ENCODE data around the gene P2RY6. TPM values are rescaled to one million over a fixed set of nuclear protein-coding genes. Genes with fewer than 3 reads are reported as not detected.
"Not testable (repeated sequence)": the region's sequence is repeated elsewhere in the genome, so short reads cannot be mapped to it uniquely, and the experiment has no call there.

P2RY6 gene
- total and polyA plus RNA-seq, 11 donors = 0.56 to 17.7 (median 2.0) TPM

GRCh38 chr11:73273222-73273895 lies 1.2 kb downstream of the P2RY6 start:
- peaks cover 0 to 67% (median 23%) of the 10 kb centered on the region in 12 donors for H3K4me1 ChIP-seq
- WGBS, 4 donors = 50 to 58% (median 53%) methylated on average over 8 of the region's 8 CpGs
- peak overlapping the region in 3 of 12 donors; percentile 13 to 82 (median 45) for H3K27ac ChIP-seq
- TF ChIP-seq CTCF (IDR thresholded peaks at IDR 0.05) = no peak
- no peak for TF ChIP-seq POLR2A (IDR thresholded peaks at IDR 0.05)
- H3K27me3 ChIP-seq = no peaks in the 10 kb centered on the region
- DNase-seq (peak in 1 of 5 donors; percentile 13), ATAC-seq (peak in 1 of 4 donors; percentile 42)
- peak overlapping the region in 9 of 12 donors; percentile 5 to 57 (median 25) for H3K4me3 ChIP-seq
- no peaks in the 10 kb centered on the region for H3K36me3 ChIP-seq
- no peaks in the 10 kb centered on the region for H3K9me3 ChIP-seq
- intact Hi-C loops (cut with DNase I) = loop anchor here in 1 of 10 donors (10.0 kb wide), 1 partner anchor 549 kb away; no protein-coding TSS in a partner anchor

GRCh38 chr11:73274191-73274590 lies 2.1 kb downstream of the P2RY6 start:
- H3K36me3 ChIP-seq, H3K27me3 ChIP-seq, DNase-seq, ATAC-seq, H3K9me3 ChIP-seq: not testable (repeated sequence)
- Histone ChIP-seq H3K27ac (peak overlapping the region in 1 of 12 donors; percentile 82), H3K4me3 (peak overlapping the region in 5 of 12 donors; percentile 6 to 57 (median 9)), H3K4me1 (peaks cover 0 to 65% (median 19%) of the 10 kb centered on the region in 12 donors)
- WGBS, 4 donors = 90 to 96% (median 93%) methylated on average over 4 of the region's 4 CpGs
- intact Hi-C loops (cut with DNase I) = loop anchor here in 1 of 10 donors (10.0 kb wide), 1 partner anchor 549 kb away; no protein-coding TSS in a partner anchor

GRCh38 chr11:73274722-73275380 lies 2.7 kb downstream of the P2RY6 start:
- WGBS, 4 donors = 79 to 88% (median 87%) methylated on average over 11 of the region's 11 CpGs
- Histone ChIP-seq H3K27ac (peak overlapping the region in 2 of 12 donors; percentile 42 to 82), H3K36me3 (no peaks in the 10 kb centered on the region), H3K9me3 (no peaks in the 10 kb centered on the region), H3K4me1 (peaks cover 0 to 63% (median 12%) of the 10 kb centered on the region in 12 donors), H3K4me3 (peak overlapping the region in 3 of 12 donors; percentile 9 to 57 (median 24)), H3K27me3 (no peaks in the 10 kb centered on the region)
- TF ChIP-seq CTCF (IDR thresholded peaks at IDR 0.05) (no peak), POLR2A (IDR thresholded peaks at IDR 0.05) (no peak)
- ATAC-seq = peak in 2 of 4 donors; percentile 16
- peak in 2 of 5 donors; percentile 17 to 22 for DNase-seq
- intact Hi-C loops (cut with DNase I) = loop anchor here in 1 of 10 donors (10.0 kb wide), 1 partner anchor 550 kb away; no protein-coding TSS in a partner anchor

- 94 to 97% (median 94%) methylated on average over 4 of the region's 4 CpGs for WGBS, 4 donors
- intact Hi-C loops (cut with DNase I) = loop anchor here in 1 of 10 donors (10.0 kb wide), 1 partner anchor 551 kb away; no protein-coding TSS in a partner anchor
- no peak for ATAC-seq
These were observed 3.2 kb downstream of the P2RY6 start for GRCh38 chr11:73275381-73275750.

More at GRCh38 chr11:73275381-73275750, 3.2 kb downstream of the P2RY6 start:
- Histone ChIP-seq H3K9me3 (no peaks in the 10 kb centered on the region), H3K27me3 (no peaks in the 10 kb centered on the region), H3K4me3 (peak overlapping the region in 1 of 12 donors; percentile 57), H3K4me1 (peaks cover 0 to 63% (median 9%) of the 10 kb centered on the region in 12 donors), H3K36me3 (no peaks in the 10 kb centered on the region), H3K27ac (no peak overlapping the region)
- peak in 2 of 5 donors; percentile 9 to 13 for DNase-seq
- TF ChIP-seq CTCF (IDR thresholded peaks at IDR 0.05) (no peak), POLR2A (IDR thresholded peaks at IDR 0.05) (no peak)
